Right forelimb (tissue), 1 donor: ENCODE measurements around the gene KRTAP10-2.

Experiments used
- DNase-seq: peaks from one replicate; pipeline ENCODE4 v3.0.0-alpha.2; 2018

The KRTAP10-2 gene

GRCh38 chr21:44524414-44525371, 26.6 kb downstream of the KRTAP10-2 start:
- DNase-seq: no peak

GRCh38 chr21:44523567-44524413, 27.5 kb downstream of the KRTAP10-2 start:
- DNase-seq: peak; percentile 13

GRCh38 chr21:44522753-44523204, 28.5 kb downstream of the KRTAP10-2 start:
- peak; percentile 41 for DNase-seq

- DNase-seq: no peak
Observed at GRCh38 chr21:44521928-44522752, 29.2 kb downstream of the KRTAP10-2 start.

- DNase-seq: no peak
Observed at GRCh38 chr21:44521301-44521927, 29.9 kb downstream of the KRTAP10-2 start.

- no peak for DNase-seq
Observed at GRCh38 chr21:44520326-44521300, 30.7 kb downstream of the KRTAP10-2 start.

GRCh38 chr21:44519346-44520325, 31.7 kb downstream of the KRTAP10-2 start:
- no peak for DNase-seq

- no peak for DNase-seq
Observed at GRCh38 chr21:44518686-44519085, 32.6 kb downstream of the KRTAP10-2 start.

- DNase-seq: no peak
Observed at GRCh38 chr21:44517175-44517899, 34.0 kb downstream of the KRTAP10-2 start.

- no peak for DNase-seq
Observed at GRCh38 chr21:44516828-44517174, 34.5 kb downstream of the KRTAP10-2 start.

GRCh38 chr21:44516342-44516741, 35.0 kb downstream of the KRTAP10-2 start:
- DNase-seq: no peak

GRCh38 chr21:44515359-44516165, 35.7 kb downstream of the KRTAP10-2 start:
- no peak for DNase-seq

- DNase-seq: no peak
Observed at GRCh38 chr21:44514746-44515358, 36.5 kb downstream of the KRTAP10-2 start.

GRCh38 chr21:44514218-44514520, 37.1 kb downstream of the KRTAP10-2 start:
- DNase-seq: no peak

- no peak for DNase-seq
Observed at GRCh38 chr21:44513389-44514217, 37.7 kb downstream of the KRTAP10-2 start.

GRCh38 chr21:44512496-44513388, 38.6 kb downstream of the KRTAP10-2 start:
- DNase-seq: no peak
